NCI-H2227 (cell line): ENCODE measurements around the gene BMPR1A.

Experiments
- DNase-seq: peaks from one replicate; lab custom pipeline; 2025; ENCODE audit not compliant: unreplicated experiment; lab: John Stamatoyannopoulos, UW

Gene BMPR1A

DNA sequence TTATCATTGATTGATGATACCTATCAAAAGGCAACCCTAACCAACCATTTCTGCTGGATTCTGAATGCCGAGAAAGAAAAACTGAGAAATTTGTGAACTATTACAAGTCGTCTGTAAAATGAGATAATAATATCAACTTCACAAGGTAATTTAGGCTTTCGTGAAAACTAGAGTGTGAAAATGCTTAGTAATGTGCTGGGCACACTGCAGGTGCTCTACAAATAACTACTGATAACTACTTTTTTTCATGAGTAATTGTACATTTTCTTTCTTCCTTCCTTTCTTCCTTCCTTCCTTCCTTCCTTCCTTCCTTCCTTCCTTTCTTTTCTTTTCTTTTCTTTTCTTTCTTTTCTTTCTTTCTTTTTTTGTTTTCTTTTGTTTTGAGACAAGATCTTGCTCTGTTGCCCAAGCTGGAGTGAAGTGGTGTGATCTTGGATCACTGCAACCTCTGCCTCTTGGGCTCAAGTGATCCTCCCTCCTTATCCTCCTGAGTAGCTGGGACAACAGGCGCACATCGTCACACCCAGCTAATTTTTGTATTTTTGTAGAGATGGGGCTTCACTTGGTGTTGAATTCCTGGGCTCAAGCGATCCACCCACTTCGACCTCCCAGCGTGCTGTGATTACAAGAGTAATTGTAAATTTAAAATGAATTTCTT lies 42.9 kb downstream of the BMPR1A start:
- no peak for DNase-seq

DNA sequence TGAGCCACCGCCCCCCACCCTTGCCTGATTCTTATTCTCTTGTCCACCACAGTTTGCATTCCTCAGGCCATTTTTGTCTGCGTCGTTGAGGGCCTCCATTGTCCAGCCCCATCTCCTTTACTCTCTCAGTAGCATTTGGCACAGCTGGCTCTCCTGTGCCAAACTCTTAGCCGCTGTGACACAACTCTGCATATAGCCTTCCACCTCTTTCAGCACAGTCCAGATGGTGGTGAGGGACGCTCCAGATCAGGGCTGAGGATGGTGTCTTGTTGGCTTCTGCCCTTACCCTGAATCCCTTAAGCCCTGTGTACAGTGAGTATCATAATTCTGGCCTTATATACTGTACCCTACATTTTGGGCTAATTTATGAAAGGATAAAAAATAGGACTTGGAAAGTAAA lies 45.6 kb downstream of the BMPR1A start:
- no peak for DNase-seq

DNA sequence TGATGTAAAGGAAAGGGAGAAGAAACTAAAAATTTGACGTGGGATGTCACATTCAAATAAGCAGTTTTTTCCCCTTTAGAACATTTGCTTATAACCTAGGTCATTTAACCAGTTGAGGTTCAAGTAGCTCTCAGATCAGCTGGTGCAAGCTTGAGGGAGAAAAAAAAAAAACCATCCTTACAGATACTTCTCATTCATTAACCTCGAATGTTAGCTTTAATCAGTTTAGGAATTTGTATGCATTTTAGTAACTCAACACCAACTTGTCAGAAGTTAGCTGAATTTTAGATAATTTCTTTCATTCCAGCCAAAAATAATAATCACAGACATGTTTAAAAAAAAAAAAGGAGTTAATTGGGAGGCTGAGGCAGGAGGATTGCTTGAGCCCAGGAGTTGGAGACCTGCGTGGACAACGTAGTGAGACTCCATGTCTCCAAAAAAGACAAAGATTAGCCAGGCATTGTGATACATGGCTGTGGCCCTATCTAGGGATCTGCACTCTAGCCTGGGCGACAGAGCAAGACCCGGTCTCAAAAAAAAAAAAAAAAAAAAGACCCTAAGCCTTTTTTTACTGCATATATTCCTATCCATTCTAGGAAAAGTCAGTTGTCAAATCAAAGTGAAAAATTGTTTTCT lies 46.2 kb downstream of the BMPR1A start:
- DNase-seq, result no peak

DNA sequence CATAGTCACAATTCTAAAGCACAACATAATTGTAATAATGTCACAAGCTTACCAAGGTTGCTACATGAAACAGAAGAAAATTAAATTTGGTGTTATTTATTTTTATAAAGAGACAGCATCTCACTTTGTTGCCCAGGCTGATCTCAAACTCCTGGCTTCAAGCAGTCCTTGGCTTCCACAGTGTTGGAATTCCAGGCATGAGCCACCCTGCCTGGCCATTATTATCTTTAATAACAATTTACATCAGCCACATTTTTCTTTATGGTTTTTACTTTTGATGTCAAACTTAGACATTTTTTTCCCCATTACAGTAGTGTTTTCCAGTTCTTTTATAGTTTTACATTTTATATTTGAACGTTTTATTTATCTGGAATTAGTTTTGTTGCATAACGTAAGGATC lies 46.7 kb downstream of the BMPR1A start:
- DNase-seq, result no peak

GRCh38 chr10:86804805-86805204 lies 48.4 kb downstream of the BMPR1A start:
- DNase-seq, result no peak

DNA sequence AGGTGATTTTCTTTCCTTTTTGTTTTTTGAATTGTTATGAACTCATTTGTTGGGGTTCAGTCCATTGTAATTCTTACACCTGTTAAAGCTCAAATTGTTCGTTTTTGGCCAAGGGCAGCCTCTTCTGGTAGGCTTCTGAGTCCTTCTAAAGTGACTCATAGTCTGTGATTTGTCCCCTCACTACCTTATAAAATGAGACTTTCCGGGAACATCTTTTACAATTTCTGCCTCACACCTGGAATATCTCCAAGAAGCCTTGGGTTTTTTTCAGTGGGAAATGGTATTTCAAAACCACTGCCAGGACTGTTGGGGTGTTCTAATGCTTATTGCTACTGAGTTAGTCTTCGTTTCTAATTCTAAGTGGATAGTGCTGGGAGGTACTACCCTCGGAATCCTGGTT lies 56.7 kb downstream of the BMPR1A start:
- no peak for DNase-seq

DNA sequence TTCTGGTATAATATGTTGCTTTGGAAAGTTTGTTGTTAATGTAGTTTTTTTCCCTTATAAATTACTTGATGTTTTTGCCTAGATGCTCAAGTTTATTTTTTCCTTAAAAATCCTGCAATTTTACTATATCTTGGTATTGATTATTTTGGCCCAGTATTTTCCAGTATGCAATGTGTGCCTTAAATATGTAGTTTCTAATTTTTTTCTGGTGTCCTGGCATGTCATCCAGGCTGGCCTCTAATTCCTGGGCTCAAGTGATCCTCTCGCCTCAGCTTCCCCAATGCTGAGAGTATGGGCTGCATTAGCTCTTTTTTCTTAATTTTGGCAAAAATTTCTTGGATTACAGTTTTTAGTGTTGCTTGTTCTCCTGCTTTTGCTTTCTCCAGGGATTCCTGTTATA lies 57.6 kb downstream of the BMPR1A start:
- DNase-seq, result no peak

- DNase-seq, result no peak
Measured at GRCh38 chr10:86815035-86815617, 58.7 kb downstream of the BMPR1A start.

GRCh38 chr10:86815640-86816039 lies 59.2 kb downstream of the BMPR1A start:
- DNase-seq, result no peak

- no peak for DNase-seq
Measured at GRCh38 chr10:86817246-86817645, 60.8 kb downstream of the BMPR1A start.

DNA sequence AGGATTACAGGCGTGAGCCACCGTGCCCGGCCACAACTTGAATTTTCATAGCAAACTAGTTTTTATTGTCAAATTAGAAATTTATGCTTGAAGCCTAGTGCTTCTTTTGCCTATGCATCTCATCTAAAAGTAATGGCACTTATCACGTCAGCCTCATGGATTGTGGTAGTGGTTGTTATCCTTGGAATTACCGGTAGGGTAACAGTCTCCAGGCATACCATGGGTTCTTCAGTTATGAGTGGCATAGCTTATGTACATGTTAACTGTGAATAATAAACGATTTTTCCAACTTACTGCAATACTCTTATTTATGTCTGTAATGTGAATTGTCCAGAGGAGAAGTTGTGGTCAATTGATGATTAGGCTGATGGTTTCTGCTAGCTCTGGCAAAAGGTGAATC lies 63.1 kb downstream of the BMPR1A start:
- no peak for DNase-seq

DNA sequence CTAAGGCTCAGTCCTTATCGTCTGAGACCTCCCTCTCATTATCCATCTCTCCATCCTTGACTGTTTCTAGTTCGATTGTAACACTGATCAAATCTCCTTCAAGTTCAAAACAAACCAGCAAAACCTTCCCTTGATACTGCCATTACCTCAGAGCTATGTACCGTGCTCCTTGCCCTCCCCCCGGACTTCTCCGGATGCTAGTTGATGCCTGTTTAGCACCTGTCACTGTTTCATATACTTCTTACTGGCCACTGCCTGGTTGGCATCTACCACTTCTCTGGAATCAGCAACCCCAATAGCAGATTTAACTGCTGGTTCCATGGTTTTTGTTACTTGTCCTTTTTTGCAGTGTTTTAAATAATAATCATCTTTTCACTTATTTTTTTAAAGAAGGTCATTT lies 64.1 kb downstream of the BMPR1A start:
- DNase-seq, result no peak

- no peak for DNase-seq
Measured at GRCh38 chr10:86821388-86821999, 65.1 kb downstream of the BMPR1A start.

DNA sequence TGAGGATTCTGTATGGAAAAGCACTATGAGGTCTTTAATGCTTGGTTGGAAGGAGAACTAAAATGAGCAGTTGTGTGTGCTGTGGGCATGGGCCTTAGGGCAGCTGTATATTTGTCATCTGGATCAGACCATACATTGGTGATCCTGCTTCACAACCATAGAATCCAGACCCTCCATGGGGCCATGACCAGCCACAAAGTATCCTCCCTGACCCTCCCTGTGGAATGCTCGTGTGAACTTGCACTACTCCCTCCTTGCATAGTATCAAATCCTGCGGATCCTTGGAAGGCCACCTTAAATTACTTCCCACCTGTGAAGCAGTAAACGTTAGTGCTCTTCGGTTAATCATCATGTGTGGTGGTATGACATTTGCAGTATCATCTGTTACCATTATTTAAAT lies 67.1 kb downstream of the BMPR1A start:
- no peak for DNase-seq

GRCh38 chr10:86824151-86824550 lies 67.7 kb downstream of the BMPR1A start:
- no peak for DNase-seq

- no peak for DNase-seq
Measured at GRCh38 chr10:86825366-86825765, 68.9 kb downstream of the BMPR1A start.

- no peak for DNase-seq
Measured at GRCh38 chr10:86827639-86828038, 71.2 kb downstream of the BMPR1A start.

GRCh38 chr10:86828145-86828544 lies 71.7 kb downstream of the BMPR1A start:
- no peak for DNase-seq

- no peak for DNase-seq
Measured at GRCh38 chr10:86829472-86829871, 73.1 kb downstream of the BMPR1A start.

DNA sequence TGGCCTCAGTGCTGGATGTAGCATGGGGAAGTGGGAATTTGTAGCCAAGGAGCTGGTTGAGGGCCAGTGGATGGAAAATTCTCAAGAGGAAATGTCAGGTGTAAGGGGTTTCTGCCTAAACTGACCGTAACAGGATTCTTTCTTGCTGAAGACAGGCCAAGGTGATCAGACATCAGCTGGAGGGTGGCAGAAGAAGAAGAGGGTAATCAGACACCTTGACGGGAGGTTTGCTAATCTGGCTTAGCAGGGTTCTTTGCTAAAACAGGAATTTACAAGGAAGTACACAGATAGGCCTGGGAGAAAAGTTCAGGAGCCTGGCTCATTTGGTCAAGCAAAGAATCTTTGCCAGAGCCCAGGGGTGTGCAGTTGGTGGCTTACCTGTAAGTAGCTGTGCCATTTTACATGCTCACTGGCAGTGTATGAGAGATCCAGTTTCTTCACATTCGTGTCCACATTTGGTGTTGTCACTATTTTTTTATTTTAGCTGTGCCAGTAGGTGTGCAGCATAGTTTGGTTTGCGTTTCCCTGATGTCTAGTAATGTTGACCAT lies 73.7 kb downstream of the BMPR1A start:
- DNase-seq, result no peak

DNA sequence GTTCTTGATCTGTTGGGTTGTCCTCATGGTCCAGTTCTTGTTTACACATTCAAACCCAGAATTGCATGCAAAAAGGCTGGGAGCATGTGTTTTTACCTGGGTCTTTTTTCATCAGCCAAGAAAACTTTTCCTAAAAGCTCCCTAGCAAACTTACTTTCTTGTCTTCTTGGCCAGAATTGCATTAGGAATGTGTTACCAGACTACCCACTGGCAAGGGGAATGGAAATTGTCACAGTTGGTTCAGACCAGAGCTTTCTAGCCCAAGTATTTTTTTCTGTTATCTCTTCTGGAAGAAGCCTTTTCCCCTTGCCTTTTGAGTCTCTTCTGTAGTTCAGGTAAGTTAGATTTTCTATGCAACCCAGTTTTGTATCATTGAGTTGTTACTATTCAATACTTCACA lies 77.5 kb downstream of the BMPR1A start:
- DNase-seq, result no peak

DNA sequence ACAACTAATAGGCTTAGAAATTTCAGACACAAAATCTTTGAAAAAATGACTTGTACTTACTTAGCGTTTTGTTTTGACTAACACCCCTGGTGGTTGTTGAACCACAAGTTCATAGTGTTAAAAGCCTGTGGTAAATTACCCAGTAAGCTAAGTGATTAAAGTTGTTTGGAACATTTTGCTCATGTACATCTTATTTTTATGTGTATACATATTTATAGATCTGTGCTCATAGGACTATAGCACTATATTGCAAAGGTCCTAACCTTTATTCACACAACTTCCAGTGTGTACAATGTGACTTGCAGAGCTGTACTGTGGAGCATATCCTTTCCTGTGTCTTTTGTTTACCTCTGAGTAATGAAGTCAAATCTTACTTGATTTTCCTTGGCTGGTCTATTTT lies 79.6 kb downstream of the BMPR1A start:
- no peak for DNase-seq
